KMS-11 (cell line): Measurements from ENCODE around the gene FGF12.

Experiments
- H2AFZ ChIP-seq: fragments of 200-600 bp; sonication (generic); 2 replicates; pipeline ENCODE4 v1.6.1; 2016; ENCODE audit warnings: antibody characterized with exemption, mixed run types, low read depth
- H3K27ac ChIP-seq: fragments of 200-600 bp; sonication (generic); 2 replicates; pipeline ENCODE4 v1.6.1; 2016; ENCODE audit warnings: mild to moderate bottlenecking, mixed run types
- H3K27me3 ChIP-seq: fragments of 200-600 bp; sonication (generic); 2 replicates; pipeline ENCODE4 v1.6.1; 2017; ENCODE audit warnings: mild to moderate bottlenecking, low read depth, mixed run types, moderate library complexity; ENCODE audit not compliant: insufficient read depth
- H3K36me3 ChIP-seq: fragments of 200-600 bp; sonication (generic); 2 replicates; pipeline ENCODE4 v1.6.1; 2017; ENCODE audit warnings: mild to moderate bottlenecking, mixed run types; ENCODE audit not compliant: insufficient read depth
- H3K4me1 ChIP-seq: fragments of 200-600 bp; sonication (generic); 2 replicates; pipeline ENCODE4 v1.6.1; 2016; ENCODE audit warnings: mild to moderate bottlenecking, low read depth, mixed run types; ENCODE audit not compliant: poor library complexity, severe bottlenecking
- H3K4me2 ChIP-seq: fragments of 200-600 bp; sonication (generic); 2 replicates; pipeline ENCODE4 v1.7.0; 2016; ENCODE audit warnings: mild to moderate bottlenecking, mixed run types
- H3K4me3 ChIP-seq: fragments of 200-600 bp; sonication (generic); IDR thresholded peaks from 2 replicates; pipeline ENCODE4 v1.6.1; 2017; ENCODE audit warnings: low read depth, low read length, mixed read lengths; ENCODE audit not compliant: insufficient read depth
- H3K79me2 ChIP-seq: fragments of 200-600 bp; sonication (generic); 2 replicates; pipeline ENCODE4 v1.6.1; 2016; ENCODE audit warnings: low read depth, mixed run types; ENCODE audit not compliant: insufficient read depth
- H3K9ac ChIP-seq: fragments of 200-600 bp; sonication (generic); 2 replicates; pipeline ENCODE4 v1.6.1; 2016; ENCODE audit warnings: mild to moderate bottlenecking, mixed run types
- H4K20me1 ChIP-seq: fragments of 200-600 bp; sonication (generic); 2 replicates; pipeline ENCODE4 v1.6.1; 2016; ENCODE audit warnings: mild to moderate bottlenecking, mixed run types; ENCODE audit not compliant: insufficient read depth
- TF ChIP-seq, protein P1 (sequence below): fragments of 200-600 bp; sonication (generic); conservative IDR thresholded peaks from 2 replicates; pipeline ENCODE4 v1.6.1; 2017; ENCODE audit warnings: low read depth, mild to moderate bottlenecking, antibody characterized with exemption, low read length, moderate library complexity, mixed read lengths

The FGF12 gene

DNA sequence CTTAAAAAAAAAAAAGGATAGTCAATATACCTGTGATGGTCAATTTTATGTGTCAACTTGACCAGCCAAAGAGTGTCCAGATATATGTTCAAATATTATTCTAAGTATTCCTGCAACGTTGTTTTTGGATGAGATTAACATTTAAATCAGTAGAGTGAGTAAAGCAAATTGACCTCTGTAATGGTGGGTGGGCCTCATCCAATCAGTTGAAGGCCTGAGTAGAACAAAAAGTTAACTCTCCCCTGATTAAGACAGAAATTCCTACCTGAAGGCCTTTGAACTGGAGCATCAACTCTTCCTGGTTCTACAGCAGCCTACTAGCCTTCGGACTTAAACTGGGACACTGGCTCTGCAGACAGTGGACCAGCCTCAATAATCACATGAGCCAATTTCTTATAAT, 154.1 kb downstream of the FGF12 start:
- H3K27ac ChIP-seq, result no peak overlapping the region
- H3K27me3 ChIP-seq, result no peaks in the 10 kb centered on the region
- no peaks in the 10 kb centered on the region for H3K4me1 ChIP-seq
- no peaks in the 10 kb centered on the region for H4K20me1 ChIP-seq
- H3K4me2 ChIP-seq, result no peak overlapping the region
- H3K79me2 ChIP-seq, result no peaks in the 10 kb centered on the region
- no peak overlapping the region for H3K4me3 ChIP-seq
- TF ChIP-seq, protein P1, sequence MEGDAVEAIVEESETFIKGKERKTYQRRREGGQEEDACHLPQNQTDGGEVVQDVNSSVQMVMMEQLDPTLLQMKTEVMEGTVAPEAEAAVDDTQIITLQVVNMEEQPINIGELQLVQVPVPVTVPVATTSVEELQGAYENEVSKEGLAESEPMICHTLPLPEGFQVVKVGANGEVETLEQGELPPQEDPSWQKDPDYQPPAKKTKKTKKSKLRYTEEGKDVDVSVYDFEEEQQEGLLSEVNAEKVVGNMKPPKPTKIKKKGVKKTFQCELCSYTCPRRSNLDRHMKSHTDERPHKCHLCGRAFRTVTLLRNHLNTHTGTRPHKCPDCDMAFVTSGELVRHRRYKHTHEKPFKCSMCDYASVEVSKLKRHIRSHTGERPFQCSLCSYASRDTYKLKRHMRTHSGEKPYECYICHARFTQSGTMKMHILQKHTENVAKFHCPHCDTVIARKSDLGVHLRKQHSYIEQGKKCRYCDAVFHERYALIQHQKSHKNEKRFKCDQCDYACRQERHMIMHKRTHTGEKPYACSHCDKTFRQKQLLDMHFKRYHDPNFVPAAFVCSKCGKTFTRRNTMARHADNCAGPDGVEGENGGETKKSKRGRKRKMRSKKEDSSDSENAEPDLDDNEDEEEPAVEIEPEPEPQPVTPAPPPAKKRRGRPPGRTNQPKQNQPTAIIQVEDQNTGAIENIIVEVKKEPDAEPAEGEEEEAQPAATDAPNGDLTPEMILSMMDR, result no peak
- no peak overlapping the region for H3K9ac ChIP-seq
- H2AFZ ChIP-seq, result no peak overlapping the region
- H3K36me3 ChIP-seq, result no peaks in the 10 kb centered on the region

DNA sequence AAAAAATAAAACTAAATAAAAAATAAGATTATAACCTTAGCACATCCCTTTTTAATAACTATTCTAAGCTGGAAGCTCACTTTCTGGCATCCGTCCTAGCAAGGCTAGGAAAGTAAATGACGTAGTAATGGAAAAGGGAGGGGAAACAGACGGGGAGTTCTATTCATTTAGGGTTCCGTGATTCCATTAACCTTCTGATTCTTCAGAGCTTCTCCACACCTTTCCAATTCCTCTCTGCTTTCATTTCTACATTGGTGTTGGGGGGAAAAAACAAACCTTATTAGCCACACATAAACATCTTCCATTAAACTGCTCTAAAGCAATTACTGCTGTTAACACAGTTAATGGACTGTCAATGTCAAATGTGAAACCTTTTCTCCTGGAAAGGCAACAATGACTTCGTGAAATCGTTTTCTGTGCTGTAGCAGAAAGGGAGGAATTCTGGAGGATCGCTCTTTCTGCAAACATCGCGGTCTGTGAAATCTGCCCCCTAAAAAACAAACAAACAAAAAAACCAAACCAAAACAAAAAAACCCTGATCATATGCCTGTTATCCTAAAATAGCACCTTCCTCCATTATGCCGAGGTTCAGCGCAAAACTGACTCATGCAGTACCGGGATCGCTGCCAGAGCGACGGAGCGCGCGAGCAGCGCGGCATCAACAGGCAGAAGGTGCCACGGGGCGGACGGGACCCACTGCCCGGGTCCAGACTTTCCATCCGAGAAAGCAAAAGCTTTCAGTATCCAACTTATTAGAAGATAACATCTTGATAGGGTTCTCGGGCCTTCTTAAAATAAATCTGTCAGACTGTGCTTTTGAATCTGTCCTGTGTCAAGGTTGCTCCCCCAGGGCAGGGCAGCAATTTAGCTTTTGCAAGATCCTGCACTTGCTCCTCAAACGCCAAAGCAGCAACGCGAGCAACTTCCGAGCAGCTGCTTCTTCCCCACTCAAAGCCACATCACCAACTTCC, 156.2 kb downstream of the FGF12 start:
- no peak overlapping the region for H3K4me2 ChIP-seq

DNA sequence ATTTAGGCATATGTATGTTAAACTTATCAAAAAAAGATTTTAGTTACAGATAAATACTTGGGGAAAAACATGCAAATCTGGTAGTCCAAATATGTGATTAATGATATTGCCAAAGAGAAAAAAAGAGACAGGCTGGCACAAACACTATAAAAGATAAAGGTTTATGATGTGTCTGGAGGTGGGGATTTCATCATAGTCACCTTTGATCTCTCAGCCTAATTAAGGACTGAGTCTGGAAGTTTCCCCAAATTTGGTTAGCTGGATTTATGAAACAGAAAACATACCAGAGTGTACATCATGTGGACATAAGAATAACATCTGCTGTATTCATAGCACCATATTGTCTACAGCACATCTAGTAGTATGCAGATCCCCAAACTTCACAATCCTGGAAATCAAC, 157.0 kb downstream of the FGF12 start:
- H3K27me3 ChIP-seq, result no peaks in the 10 kb centered on the region
- H3K4me1 ChIP-seq, result no peaks in the 10 kb centered on the region
- H3K4me2 ChIP-seq, result no peak overlapping the region
- no peak overlapping the region for H2AFZ ChIP-seq
- H3K27ac ChIP-seq, result no peak overlapping the region
- H3K9ac ChIP-seq, result no peak overlapping the region
- H3K4me3 ChIP-seq, result no peak overlapping the region
- TF ChIP-seq, protein P1, result no peak
- no peaks in the 10 kb centered on the region for H3K79me2 ChIP-seq
- no peaks in the 10 kb centered on the region for H3K36me3 ChIP-seq
- no peaks in the 10 kb centered on the region for H4K20me1 ChIP-seq

More for the DNA sequence above, 156.2 kb downstream of the FGF12 start:
- no peak overlapping the region for H3K27ac ChIP-seq
- H2AFZ ChIP-seq, result no peak overlapping the region
- no peaks in the 10 kb centered on the region for H3K27me3 ChIP-seq
- no peaks in the 10 kb centered on the region for H3K4me1 ChIP-seq
- no peak overlapping the region for H3K9ac ChIP-seq
- TF ChIP-seq, protein P1, result no peak
- H3K36me3 ChIP-seq, result no peaks in the 10 kb centered on the region
- H4K20me1 ChIP-seq, result no peaks in the 10 kb centered on the region
- H3K4me3 ChIP-seq, result no peak overlapping the region
- no peaks in the 10 kb centered on the region for H3K79me2 ChIP-seq

DNA sequence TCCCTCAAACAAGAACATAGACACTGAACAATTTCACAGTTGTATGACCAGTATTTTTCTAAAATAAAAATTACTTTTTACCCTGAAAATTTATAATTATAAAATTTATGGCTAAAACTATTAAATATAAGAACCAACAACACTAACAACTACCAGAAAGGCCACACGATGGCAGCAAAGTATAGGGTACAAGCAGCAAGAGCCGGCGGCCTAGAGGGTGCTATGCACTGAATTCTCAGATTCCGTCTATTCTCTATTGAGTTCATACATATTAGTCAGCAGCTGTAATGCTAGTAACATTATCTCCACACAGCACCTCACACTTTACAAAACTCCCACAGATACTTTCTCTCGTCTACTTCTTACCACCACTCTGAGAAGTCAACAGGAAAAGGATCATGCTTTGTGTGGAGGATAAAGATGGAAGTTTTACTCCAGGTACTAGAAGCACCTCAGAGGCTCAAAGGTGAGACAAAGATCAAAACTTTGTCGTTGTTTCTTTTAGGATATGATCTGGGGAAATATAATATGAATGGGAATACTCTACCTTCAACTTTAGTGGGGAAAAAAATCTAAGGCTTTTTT, 160.5 kb downstream of the FGF12 start:
- Histone ChIP-seq H3K4me2 (no peak overlapping the region), H3K79me2 (no peaks in the 10 kb centered on the region), H4K20me1 (no peaks in the 10 kb centered on the region), H3K27ac (no peak overlapping the region), H3K36me3 (no peaks in the 10 kb centered on the region), H3K4me3 (no peak overlapping the region), H2AFZ (no peak overlapping the region), H3K27me3 (no peaks in the 10 kb centered on the region), H3K9ac (no peak overlapping the region), H3K4me1 (no peaks in the 10 kb centered on the region)
- TF ChIP-seq, protein P1, result peak; percentile 76
